HPDE6-E6E7 (cell line): ENCODE results near the gene SPTAN1.
"Not testable (repeated sequence)": the region's sequence is repeated elsewhere in the genome, so short reads cannot be mapped to it uniquely, and the experiment has no call there.

Experiments
- DNase-seq: peaks from one replicate; pipeline ENCODE4 v3.0.0; 2011; ENCODE audit warnings: missing footprints; ENCODE audit errors: extremely low spot score

SPTAN1 gene

DNA sequence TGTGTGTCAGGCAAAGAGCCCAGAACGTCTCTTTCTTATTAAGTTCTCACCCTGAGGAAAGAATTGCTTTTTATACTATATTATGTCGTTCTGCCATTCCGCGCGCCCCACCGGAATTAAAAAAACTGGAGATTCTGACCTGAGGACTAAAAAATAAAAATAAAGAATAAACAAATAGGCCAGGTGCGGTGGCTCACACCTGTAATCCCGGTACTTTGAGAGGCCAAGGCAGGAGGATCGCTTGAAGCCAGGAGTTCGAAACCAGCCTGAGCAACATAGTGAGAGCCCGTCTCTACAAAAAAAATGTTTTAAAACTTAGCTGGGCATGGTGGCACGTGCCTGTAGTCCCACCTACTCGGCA lies 104.9 kb downstream of the SPTAN1 start:
- DNase-seq, result no peak

GRCh38 chr9:128657796-128658195 lies 105.4 kb downstream of the SPTAN1 start:
- no peak for DNase-seq

- not testable (repeated sequence) for DNase-seq
Observed at GRCh38 chr9:128666481-128666941, 114.1 kb downstream of the SPTAN1 start.

DNA sequence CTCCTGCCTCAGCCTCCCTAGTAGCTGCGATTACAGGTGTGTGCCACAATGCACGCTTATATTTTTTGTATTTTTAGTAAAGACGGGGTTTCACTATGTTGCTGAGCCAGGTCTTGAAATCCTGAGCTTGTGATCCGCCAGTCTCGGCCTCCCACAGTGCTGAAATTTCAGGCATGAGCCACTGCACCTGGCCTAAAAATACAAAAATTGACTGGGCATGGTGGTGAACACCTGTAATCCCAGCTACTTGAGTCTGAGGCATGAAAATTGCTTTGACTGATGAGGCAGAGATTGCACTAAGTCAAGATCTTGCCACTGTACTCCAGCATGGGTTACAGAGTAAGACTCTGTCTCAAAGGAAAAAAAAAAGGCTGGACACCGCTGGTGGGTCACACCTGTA lies 117.4 kb downstream of the SPTAN1 start:
- DNase-seq, result no peak

- DNase-seq, result no peak
Observed at GRCh38 chr9:128675382-128675781, 123.0 kb downstream of the SPTAN1 start.

DNA sequence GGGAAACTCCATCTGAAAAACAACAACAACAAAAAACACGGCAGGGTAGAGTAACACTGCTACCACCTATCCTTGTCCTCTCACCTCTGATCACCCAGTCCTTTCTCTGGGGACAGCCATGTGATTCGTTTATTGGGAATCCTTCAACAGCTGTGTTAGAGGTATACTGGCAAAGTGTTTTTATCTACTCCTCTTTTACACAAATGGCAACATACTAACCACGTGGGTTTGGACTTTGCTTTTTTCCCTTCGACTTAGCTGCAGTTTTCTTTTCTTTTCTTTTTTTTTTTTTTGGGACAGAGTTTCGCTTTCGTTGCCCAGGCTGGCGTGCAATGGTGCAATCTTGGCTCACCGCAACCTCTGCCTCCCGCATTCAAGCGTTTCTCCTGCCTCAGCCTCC lies 125.4 kb downstream of the SPTAN1 start:
- no peak for DNase-seq
